Calu3 (cell line): Measurements from ENCODE around the gene MAGEE2. TPM values are rescaled to one million over a fixed set of nuclear protein-coding genes. Genes with fewer than 3 reads are reported as not detected.

ENCODE experiments used
- BruUV-seq: library from RNA; stranded (reverse); fragments of 400-500 nt; replicated peaks from 2 replicates; lab custom pipeline; 2021; lab: Mats Ljungman, UMichigan
- CTCF ChIA-PET: fragments of 300-600 bp; sonication (Branson Sonifier 250); formaldehyde crosslinking; loops from one replicate; lab custom pipeline; 2022; ENCODE audit warnings: antibody characterized with exemption; lab: Charles Lee
- DNase-seq: peaks from one replicate; pipeline ENCODE4 v3.0.0; 2022
- H3K27ac Mint-ChIP-seq: one replicate; pipeline ENCODE4 v1.8.0; 2022; ENCODE audit warnings: mixed read lengths; ENCODE audit not compliant: unreplicated experiment
- H3K27me3 Mint-ChIP-seq: one replicate; pipeline ENCODE4 v1.8.0; 2022; ENCODE audit warnings: mixed read lengths; ENCODE audit not compliant: unreplicated experiment
- H3K36me3 Mint-ChIP-seq: one replicate; pipeline ENCODE4 v1.8.0; 2022; ENCODE audit warnings: mild to moderate bottlenecking, moderate library complexity, mixed read lengths; ENCODE audit not compliant: insufficient read depth, unreplicated experiment
- H3K4me1 Mint-ChIP-seq: one replicate; pipeline ENCODE4 v1.8.0; 2022; ENCODE audit warnings: mild to moderate bottlenecking, low read depth, mixed read lengths; ENCODE audit not compliant: unreplicated experiment
- H3K4me3 Mint-ChIP-seq: one replicate; pipeline ENCODE4 v1.8.0; 2022; ENCODE audit warnings: mild to moderate bottlenecking, low read depth, moderate library complexity, mixed read lengths; ENCODE audit not compliant: unreplicated experiment
- H3K9me3 Mint-ChIP-seq: one replicate; pipeline ENCODE4 v1.8.0; 2022; ENCODE audit warnings: low read depth, mixed read lengths; ENCODE audit not compliant: unreplicated experiment
- intact Hi-C: fragments of 100-400 bp; cut with micrococcal nuclease; formaldehyde crosslinking; loops from one replicate; pipeline ENCODE4 v1.10.0; 2022; ENCODE audit not compliant: unreplicated experiment
- total RNA-seq: library from RNA; stranded (reverse); gene quantifications from 2 replicates; pipeline ENCODE4 v1.2.3, GENCODE V29; 2022
- TF ChIP-seq, protein P1 (sequence below): fragments of 200-600 bp; IDR thresholded peaks from one replicate; pipeline ENCODE4 v1.8.0; 2022; ENCODE audit warnings: antibody characterized with exemption; ENCODE audit not compliant: unreplicated experiment

Gene MAGEE2
- total RNA-seq, 1 experiment from 2014 or later, result not detected

GRCh38 chrX:75746891-75747639 lies 38.0 kb downstream of the MAGEE2 start:
- intact Hi-C loops, result no loop called here

More at GRCh38 chrX:75746891-75747639, 38.0 kb downstream of the MAGEE2 start:
- H3K4me1 Mint-ChIP-seq, result peaks cover 8% of the 10 kb centered on the region
- H3K9me3 Mint-ChIP-seq, result peaks cover 5% of the 10 kb centered on the region
- CTCF ChIA-PET, result no interaction called here
- no peaks in the 10 kb centered on the region for H3K27me3 Mint-ChIP-seq
- TF ChIP-seq, protein P1, sequence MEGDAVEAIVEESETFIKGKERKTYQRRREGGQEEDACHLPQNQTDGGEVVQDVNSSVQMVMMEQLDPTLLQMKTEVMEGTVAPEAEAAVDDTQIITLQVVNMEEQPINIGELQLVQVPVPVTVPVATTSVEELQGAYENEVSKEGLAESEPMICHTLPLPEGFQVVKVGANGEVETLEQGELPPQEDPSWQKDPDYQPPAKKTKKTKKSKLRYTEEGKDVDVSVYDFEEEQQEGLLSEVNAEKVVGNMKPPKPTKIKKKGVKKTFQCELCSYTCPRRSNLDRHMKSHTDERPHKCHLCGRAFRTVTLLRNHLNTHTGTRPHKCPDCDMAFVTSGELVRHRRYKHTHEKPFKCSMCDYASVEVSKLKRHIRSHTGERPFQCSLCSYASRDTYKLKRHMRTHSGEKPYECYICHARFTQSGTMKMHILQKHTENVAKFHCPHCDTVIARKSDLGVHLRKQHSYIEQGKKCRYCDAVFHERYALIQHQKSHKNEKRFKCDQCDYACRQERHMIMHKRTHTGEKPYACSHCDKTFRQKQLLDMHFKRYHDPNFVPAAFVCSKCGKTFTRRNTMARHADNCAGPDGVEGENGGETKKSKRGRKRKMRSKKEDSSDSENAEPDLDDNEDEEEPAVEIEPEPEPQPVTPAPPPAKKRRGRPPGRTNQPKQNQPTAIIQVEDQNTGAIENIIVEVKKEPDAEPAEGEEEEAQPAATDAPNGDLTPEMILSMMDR, result no peak
- H3K4me3 Mint-ChIP-seq, result peak overlapping the region; percentile 61
- no TSS peak for BruUV-seq
- no peak overlapping the region for H3K27ac Mint-ChIP-seq
- peaks cover 6% of the 10 kb centered on the region for H3K36me3 Mint-ChIP-seq
- DNase-seq, result peak; percentile 24
